WTC11 (cell line): ENCODE results near the gene KHDC1L. TPM values are rescaled to one million over a fixed set of nuclear protein-coding genes. Genes with fewer than 3 reads are reported as not detected.

ENCODE experiments used
- ATF6 ChIP-seq: sonication (generic); formaldehyde crosslinking; IDR thresholded peaks from 2 replicates; pipeline ENCODE4 v1.8.1; 2023; ENCODE audit warnings: mild to moderate bottlenecking, missing genetic modification reagents
- FOXJ3 ChIP-seq: sonication (generic); formaldehyde crosslinking; IDR thresholded peaks from 2 replicates; pipeline ENCODE4 v1.9.0; 2021; ENCODE audit warnings: missing genetic modification reagents, mild to moderate bottlenecking, borderline replicate concordance
- IRF2 ChIP-seq: sonication (generic); formaldehyde crosslinking; IDR thresholded peaks from 2 replicates; pipeline ENCODE4 v1.8.0; 2022; ENCODE audit warnings: low read depth, missing genetic modification reagents, borderline replicate concordance
- RORB ChIP-seq: fragments of 250-450 bp; sonication (Bioruptor Pico); IDR thresholded peaks from 2 replicates; pipeline ENCODE4 v1.9.0; 2021; ENCODE audit warnings: mild to moderate bottlenecking
- SMAD3 ChIP-seq: sonication (generic); formaldehyde crosslinking; IDR thresholded peaks from 2 replicates; pipeline ENCODE4 v1.8.0; 2022; ENCODE audit warnings: missing genetic modification reagents, mild to moderate bottlenecking, borderline replicate concordance
- TEAD1 ChIP-seq: sonication (generic); formaldehyde crosslinking; IDR thresholded peaks from 2 replicates; pipeline ENCODE4 v1.8.0; 2022; ENCODE audit warnings: mild to moderate bottlenecking, missing genetic modification reagents
- TEAD4 ChIP-seq: sonication (generic); formaldehyde crosslinking; IDR thresholded peaks from 2 replicates; pipeline ENCODE4 v1.8.0; 2022; ENCODE audit warnings: mild to moderate bottlenecking, missing genetic modification reagents
- ZNF396 ChIP-seq: fragments of 250-450 bp; sonication (Bioruptor Pico); IDR thresholded peaks from 2 replicates; pipeline ENCODE4 v1.8.0; 2021; ENCODE audit warnings: mild to moderate bottlenecking, moderate library complexity, borderline replicate concordance
- ZNF425 ChIP-seq: fragments of 250-450 bp; sonication (Bioruptor Pico); conservative IDR thresholded peaks from 2 replicates; pipeline ENCODE4 v1.9.0; 2021; ENCODE audit warnings: mild to moderate bottlenecking
- total RNA-seq: library from RNA; stranded (reverse); gene quantifications from 3 replicates; pipeline ENCODE4 v1.2.3, GENCODE V29; 2021
- TF ChIP-seq, protein P1 (sequence below): sonication (generic); formaldehyde crosslinking; IDR thresholded peaks from 2 replicates; pipeline ENCODE4 v1.8.0; 2023; ENCODE audit warnings: missing genetic modification reagents, mild to moderate bottlenecking, borderline replicate concordance
- TF ChIP-seq, protein P2 (sequence below): sonication (generic); formaldehyde crosslinking; IDR thresholded peaks from 2 replicates; pipeline ENCODE4 v1.8.0; 2023; ENCODE audit warnings: missing genetic modification reagents

KHDC1L gene
- total RNA-seq, 1 experiment from 2014 or later = 0.28 TPM

- TF ChIP-seq, protein P1, sequence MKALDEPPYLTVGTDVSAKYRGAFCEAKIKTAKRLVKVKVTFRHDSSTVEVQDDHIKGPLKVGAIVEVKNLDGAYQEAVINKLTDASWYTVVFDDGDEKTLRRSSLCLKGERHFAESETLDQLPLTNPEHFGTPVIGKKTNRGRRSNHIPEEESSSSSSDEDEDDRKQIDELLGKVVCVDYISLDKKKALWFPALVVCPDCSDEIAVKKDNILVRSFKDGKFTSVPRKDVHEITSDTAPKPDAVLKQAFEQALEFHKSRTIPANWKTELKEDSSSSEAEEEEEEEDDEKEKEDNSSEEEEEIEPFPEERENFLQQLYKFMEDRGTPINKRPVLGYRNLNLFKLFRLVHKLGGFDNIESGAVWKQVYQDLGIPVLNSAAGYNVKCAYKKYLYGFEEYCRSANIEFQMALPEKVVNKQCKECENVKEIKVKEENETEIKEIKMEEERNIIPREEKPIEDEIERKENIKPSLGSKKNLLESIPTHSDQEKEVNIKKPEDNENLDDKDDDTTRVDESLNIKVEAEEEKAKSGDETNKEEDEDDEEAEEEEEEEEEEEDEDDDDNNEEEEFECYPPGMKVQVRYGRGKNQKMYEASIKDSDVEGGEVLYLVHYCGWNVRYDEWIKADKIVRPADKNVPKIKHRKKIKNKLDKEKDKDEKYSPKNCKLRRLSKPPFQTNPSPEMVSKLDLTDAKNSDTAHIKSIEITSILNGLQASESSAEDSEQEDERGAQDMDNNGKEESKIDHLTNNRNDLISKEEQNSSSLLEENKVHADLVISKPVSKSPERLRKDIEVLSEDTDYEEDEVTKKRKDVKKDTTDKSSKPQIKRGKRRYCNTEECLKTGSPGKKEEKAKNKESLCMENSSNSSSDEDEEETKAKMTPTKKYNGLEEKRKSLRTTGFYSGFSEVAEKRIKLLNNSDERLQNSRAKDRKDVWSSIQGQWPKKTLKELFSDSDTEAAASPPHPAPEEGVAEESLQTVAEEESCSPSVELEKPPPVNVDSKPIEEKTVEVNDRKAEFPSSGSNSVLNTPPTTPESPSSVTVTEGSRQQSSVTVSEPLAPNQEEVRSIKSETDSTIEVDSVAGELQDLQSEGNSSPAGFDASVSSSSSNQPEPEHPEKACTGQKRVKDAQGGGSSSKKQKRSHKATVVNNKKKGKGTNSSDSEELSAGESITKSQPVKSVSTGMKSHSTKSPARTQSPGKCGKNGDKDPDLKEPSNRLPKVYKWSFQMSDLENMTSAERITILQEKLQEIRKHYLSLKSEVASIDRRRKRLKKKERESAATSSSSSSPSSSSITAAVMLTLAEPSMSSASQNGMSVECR = no peak
- TF ChIP-seq ATF6 (CRISPR knock-in tag) = no peak
- TF ChIP-seq IRF2 = no peak
- no peak for TF ChIP-seq TEAD1 (CRISPR knock-in tag)
- TF ChIP-seq TEAD4 = no peak
- TF ChIP-seq, protein P2, sequence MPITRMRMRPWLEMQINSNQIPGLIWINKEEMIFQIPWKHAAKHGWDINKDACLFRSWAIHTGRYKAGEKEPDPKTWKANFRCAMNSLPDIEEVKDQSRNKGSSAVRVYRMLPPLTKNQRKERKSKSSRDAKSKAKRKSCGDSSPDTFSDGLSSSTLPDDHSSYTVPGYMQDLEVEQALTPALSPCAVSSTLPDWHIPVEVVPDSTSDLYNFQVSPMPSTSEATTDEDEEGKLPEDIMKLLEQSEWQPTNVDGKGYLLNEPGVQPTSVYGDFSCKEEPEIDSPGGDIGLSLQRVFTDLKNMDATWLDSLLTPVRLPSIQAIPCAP (CRISPR knock-in tag) = no peak
- no peak for TF ChIP-seq RORB (CRISPR knock-in tag)
- TF ChIP-seq ZNF425 = no peak
- no peak for TF ChIP-seq SMAD3
- no peak for TF ChIP-seq ZNF396 (CRISPR knock-in tag)
- TF ChIP-seq FOXJ3 (CRISPR knock-in tag) = no peak
- TF ChIP-seq, all 79 proteins: peak for 0
Observed at GRCh38 chr6:73174646-73175045, 50.6 kb downstream of the KHDC1L start (continued).

Other genes with a start within 250 kb of the KHDC1L start
- gene KHDC1, start 37.7 kb upstream of the KHDC1L start, total RNA-seq = 7.3 to 8.9 TPM (median 7.7 TPM) in 3 replicates
- gene DPPA5, start 128.8 kb upstream of the KHDC1L start, total RNA-seq = 5.5 to 7.6 TPM (median 6.7 TPM) in 3 replicates
- gene KHDC3L, start 137.2 kb upstream of the KHDC1L start, total RNA-seq = 0.23 to 0.57 TPM in 2 of 3 replicates, not detected in the other
- 0.87 to 1.1 TPM (median 0.89 TPM) in 3 replicates for gene OOEP, start 144.4 kb upstream of the KHDC1L start, total RNA-seq
- gene DDX43, start 169.3 kb upstream of the KHDC1L start, total RNA-seq = 0.39 to 0.68 TPM (median 0.60 TPM) in 3 replicates
- 5.6 to 6.4 TPM (median 5.7 TPM) in 3 replicates for gene CGAS, start 226.8 kb upstream of the KHDC1L start, total RNA-seq
- gene MTO1, start 236.2 kb upstream of the KHDC1L start, total RNA-seq = 24.1 to 32.4 TPM (median 28.2 TPM) in 3 replicates